HG03442 (cell line): ENCODE data around the gene CLK2.

Experiments
- ATAC-seq: cut with Tn5 transposase; IDR thresholded peaks from one replicate; pipeline ENCODE4 v1.9.1; 2021; ENCODE audit warnings: mild to moderate bottlenecking, moderate library complexity; ENCODE audit not compliant: unreplicated experiment

CLK2 gene

DNA sequence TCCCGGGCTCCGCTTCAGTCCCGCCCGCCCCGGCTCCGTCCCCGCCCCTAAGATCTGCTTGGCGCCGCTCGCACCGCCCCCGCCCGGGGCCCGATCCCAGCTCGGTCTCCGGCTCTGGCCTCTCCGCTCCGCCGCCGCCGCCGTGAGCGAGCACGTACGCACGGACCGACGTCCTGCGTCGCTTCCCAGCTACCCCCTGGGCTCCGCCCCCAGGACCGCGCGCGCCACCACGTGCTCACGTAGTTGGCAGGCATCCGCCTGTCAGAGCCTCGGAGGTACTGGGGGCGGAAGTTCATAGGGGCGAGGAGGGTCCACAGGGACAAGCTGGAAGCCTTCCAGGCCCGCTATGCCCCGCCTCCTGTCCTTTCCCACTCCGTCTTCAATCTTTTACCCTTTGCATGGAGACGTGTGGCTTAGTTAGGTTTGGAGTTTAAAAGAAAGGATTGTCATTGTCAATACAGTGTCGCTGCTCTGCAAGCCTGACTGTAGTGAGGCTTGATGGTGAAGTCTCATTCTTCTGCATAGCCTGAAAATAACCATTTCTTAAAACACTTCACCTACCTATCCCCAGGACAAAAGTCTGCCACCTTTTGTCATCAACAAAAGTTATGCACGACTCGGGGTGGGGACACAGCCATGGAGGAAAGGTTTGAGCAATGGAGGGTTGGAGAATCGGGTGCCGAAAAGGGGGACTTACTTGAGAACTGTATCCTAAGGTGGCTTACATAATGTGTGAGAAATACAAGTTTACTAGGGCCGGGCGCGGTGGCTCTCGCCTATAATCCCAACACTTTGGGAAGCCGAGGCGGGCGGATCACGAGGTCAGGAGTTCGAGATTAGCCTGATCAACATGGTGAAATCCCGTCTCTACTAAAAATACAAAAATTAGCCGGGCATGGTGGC lies at the start of gene CLK2:
Gene CLK2 (minus strand): TSS at position 162 of the 903 bp plus-strand sequence. CDS start 2,527 bp downstream, outside the sequence.
- ATAC-seq = peak; percentile 76

DNA sequence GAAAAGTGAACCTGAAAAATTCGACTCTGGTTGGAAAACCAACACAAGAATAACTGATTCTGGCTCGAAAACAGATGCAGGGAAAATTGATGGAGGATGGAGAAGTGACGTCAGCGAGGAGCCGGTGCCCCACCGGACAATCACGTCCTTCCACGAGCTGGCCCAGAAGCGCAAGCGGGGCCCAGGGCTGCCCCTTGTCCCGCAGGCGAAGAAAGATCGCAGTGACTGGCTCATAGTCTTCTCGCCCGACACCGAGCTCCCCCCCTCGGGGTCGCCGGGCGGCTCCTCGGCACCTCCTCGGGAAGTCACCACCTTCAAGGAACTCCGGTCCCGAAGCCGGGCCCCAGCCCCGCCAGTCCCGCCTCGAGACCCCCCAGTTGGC lies 49.3 kb upstream of the CLK2 start:
- ATAC-seq = no peak

- ATAC-seq = no peak
Measured at GRCh38 chr1:155321639-155322503, 48.6 kb upstream of the CLK2 start.

GRCh38 chr1:155320661-155321617 lies 47.6 kb upstream of the CLK2 start, which contains the start of gene RUSC1:
Gene RUSC1, plus strand, starts transcription at chr1:155320894. Its CDS starts 880 bp downstream, at chr1:155321774.
- ATAC-seq = no peak

DNA sequence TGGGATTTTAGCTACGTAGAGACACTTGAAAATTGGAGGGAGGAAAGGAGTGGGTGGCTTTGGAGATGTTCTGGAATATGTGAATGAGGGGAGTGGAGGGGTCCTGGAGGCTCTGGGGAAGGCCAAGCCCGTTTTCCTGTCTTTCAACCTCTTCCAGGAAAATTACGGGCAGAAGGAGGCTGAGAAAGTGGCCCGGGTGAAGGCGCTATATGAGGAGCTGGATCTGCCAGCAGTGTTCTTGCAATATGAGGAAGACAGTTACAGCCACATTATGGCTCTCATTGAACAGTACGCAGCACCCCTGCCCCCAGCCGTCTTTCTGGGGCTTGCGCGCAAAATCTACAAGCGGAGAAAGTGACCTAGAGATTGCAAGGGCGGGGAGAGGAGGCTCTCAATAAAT lies 46.9 kb upstream of the CLK2 start:
- no peak for ATAC-seq

GRCh38 chr1:155319536-155319935 lies 46.2 kb upstream of the CLK2 start:
- ATAC-seq = no peak

DNA sequence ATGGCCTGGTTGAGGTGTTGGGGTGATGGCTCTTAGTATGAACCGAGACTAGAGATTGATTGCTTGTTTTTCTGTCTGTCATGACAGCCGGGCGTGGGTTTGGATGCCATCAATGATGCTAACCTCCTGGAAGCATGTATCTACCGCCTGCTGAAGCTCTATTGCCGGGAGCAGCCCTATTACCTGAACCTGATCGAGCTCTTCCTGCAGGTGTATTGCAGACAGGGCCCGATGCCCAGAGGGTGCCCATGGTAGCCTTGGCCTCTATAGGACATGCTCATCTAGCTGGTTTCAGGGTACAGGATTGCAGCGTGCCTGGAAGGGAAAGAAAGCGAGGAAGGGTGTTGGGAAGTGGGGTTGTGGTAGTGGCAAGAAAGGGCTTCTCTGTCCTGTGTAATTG lies 44.8 kb upstream of the CLK2 start:
- no peak for ATAC-seq

DNA sequence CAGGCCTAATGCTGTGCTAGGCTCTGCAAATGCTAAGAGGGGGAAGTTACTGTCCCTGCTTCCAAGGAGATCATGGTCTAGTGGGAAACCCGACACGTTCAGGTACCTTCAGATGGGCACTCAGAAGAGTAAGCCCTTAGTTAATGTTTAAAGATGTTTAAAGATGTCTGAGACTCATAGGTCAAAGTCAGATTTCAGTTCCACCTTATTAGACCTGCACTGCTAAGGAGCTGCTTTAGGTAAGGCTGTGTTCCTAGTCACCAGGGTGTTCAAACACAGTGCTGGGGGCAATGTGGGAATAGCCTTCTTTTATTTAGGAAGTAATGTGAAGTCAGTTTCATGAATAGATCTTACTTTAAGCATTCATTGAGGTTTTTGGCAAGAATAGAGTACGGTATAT lies 43.6 kb upstream of the CLK2 start:
- ATAC-seq = no peak

- no peak for ATAC-seq
Measured at GRCh38 chr1:155313261-155313660, 40.0 kb upstream of the CLK2 start.

- no peak for ATAC-seq
Measured at GRCh38 chr1:155309423-155310021, 36.2 kb upstream of the CLK2 start.

GRCh38 chr1:155308493-155309422 lies 35.5 kb upstream of the CLK2 start, which contains the start of gene FDPS:
Gene FDPS, plus strand, starts transcription at chr1:155308866. Its CDS starts 924 bp downstream, at chr1:155309790.
- peak; percentile 94 for ATAC-seq

DNA sequence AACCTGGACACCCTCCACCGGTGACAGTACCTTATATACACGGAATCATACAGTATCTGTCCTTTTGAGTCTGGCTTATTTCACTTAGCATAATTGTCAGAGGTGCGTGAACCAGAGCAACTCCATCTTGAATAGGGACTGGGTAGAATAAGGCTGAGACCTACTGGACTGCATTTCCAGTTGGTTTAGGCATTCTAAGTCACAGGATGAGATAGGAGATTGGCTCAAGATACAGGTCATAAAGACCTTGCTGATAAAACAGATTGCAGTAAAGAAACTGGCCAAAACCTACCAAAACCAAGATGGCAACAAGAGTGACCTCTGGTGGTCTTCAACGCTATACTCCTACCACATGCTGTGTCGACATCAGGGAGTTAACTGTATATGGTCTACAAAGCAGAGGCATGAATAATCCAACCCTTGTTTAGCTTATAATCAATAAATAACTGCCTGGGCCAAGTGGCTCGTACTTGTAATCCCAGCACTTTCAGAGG lies 34.0 kb upstream of the CLK2 start:
- no peak for ATAC-seq

- ATAC-seq = no peak
Measured at GRCh38 chr1:155305881-155306391, 32.6 kb upstream of the CLK2 start.

- no peak for ATAC-seq
Measured at GRCh38 chr1:155304558-155305063, 31.3 kb upstream of the CLK2 start.

GRCh38 chr1:155301342-155301841 lies 28.1 kb upstream of the CLK2 start, which contains the start of gene PKLR:
Gene PKLR, minus strand, starts transcription at chr1:155301438. Its CDS starts 43 bp downstream, at chr1:155301395.
- no peak for ATAC-seq

DNA sequence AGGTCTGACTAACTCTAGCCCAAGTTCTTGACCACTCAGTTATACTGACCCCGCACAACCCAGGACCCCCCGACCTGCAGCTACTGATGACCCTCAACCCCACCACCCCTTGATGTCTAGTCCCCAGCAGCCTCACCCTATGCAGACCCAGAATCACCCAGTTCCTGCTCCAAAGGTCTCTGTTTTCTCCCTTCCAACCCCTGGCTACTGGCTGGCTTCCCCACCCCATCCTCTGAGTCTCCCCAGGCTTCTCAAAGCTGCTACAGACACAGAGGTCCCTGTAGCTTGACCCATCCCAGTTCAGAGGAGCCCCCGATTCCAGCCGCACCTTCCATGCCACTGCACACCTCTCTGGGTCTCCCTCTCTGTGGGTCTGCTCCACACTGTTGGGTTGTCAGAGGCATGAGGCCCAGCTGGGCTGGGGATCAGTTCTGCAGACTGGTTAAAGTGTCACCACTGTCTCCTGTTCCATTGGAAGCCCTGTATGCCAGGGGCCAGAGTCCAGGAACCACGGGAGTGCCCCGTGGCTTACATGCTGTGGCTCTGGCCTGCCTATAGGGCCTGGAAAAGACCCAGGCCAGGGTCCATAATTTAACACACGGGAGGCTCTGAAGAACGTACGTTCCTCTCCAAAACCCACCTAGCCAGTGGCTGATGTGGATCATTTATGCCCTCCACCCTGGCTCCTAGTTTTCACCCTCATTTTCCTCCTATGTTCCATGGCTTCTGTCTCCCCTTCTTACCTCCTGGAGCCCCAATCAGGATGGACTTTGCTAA lies 27.4 kb upstream of the CLK2 start:
- no peak for ATAC-seq

GRCh38 chr1:155300024-155300423 lies 26.7 kb upstream of the CLK2 start:
- ATAC-seq = no peak
